Measurements from ENCODE around the gene TBC1D4.

GRCh38 chr13:75489502-75490263, 7.7 kb upstream of the TBC1D4 start:
- TF ChIP-seq, protein P1, sequence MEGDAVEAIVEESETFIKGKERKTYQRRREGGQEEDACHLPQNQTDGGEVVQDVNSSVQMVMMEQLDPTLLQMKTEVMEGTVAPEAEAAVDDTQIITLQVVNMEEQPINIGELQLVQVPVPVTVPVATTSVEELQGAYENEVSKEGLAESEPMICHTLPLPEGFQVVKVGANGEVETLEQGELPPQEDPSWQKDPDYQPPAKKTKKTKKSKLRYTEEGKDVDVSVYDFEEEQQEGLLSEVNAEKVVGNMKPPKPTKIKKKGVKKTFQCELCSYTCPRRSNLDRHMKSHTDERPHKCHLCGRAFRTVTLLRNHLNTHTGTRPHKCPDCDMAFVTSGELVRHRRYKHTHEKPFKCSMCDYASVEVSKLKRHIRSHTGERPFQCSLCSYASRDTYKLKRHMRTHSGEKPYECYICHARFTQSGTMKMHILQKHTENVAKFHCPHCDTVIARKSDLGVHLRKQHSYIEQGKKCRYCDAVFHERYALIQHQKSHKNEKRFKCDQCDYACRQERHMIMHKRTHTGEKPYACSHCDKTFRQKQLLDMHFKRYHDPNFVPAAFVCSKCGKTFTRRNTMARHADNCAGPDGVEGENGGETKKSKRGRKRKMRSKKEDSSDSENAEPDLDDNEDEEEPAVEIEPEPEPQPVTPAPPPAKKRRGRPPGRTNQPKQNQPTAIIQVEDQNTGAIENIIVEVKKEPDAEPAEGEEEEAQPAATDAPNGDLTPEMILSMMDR (IDR thresholded peaks at IDR 0.05): no peak
- no peak for TF ChIP-seq POLR2A (IDR thresholded peaks at IDR 0.05)

Measured in esophagus squamous epithelium (tissue), 4 donors.